Measurements from ENCODE around the gene F2R. TPM values are rescaled to one million over a fixed set of nuclear protein-coding genes. Genes with fewer than 3 reads are reported as not detected.

Gene F2R
- total and polyA plus RNA-seq, 12 donors, result 6.0 to 60.5 (median 26.8) TPM

- peak overlapping the region in 2 of 4 donors; percentile 83 to 93 for H3K4me3 ChIP-seq
- H3K36me3 ChIP-seq (replicated peaks in 1 of 2), result no peaks in the 10 kb centered on the region
- peaks cover 6 to 18% of the 10 kb centered on the region in 2 donors for H3K4me1 ChIP-seq (replicated peaks in 1 of 2)
- no peaks in the 10 kb centered on the region for H3K9me3 ChIP-seq (replicated peaks in 1 of 3)
- TF ChIP-seq CTCF (IDR thresholded peaks at IDR 0.05) (no peak), POLR2A (IDR thresholded peaks at IDR 0.05) (no peak)
- H3K27me3 ChIP-seq, result no peaks in the 10 kb centered on the region
- intact Hi-C loops (cut with DNase I), result no loop called here
- H3K27ac ChIP-seq, result peak overlapping the region in 1 of 5 donors; percentile 61
- 18 to 32% (median 19%) methylated on average over 44 to 52 of the region's 52 CpGs for WGBS, 4 donors
- peak in 3 of 7 donors; percentile 21 to 30 (median 30) for DNase-seq
Observed at GRCh38 chr5:76714751-76715485, 1.0 kb upstream of the F2R start.

GRCh38 chr5:76715486-76715735 is 515 bp upstream of the F2R start:
- 0 to 1% (median 0%) methylated on average over 14 of the region's 14 CpGs for WGBS, 4 donors
- Histone ChIP-seq H3K27me3 (no peaks in the 10 kb centered on the region), H3K9me3 (replicated peaks in 1 of 3) (no peaks in the 10 kb centered on the region), H3K4me1 (replicated peaks in 1 of 2) (peaks cover 6 to 18% of the 10 kb centered on the region in 2 donors), H3K4me3 (peak overlapping the region in 3 of 4 donors; percentile 44 to 93 (median 83)), H3K27ac (peak overlapping the region in 4 of 5 donors; percentile 31 to 86 (median 48)), H3K36me3 (replicated peaks in 1 of 2) (no peaks in the 10 kb centered on the region)
- intact Hi-C loops (cut with DNase I), result no loop called here
- no peak for DNase-seq
- no peak for TF ChIP-seq CTCF (IDR thresholded peaks at IDR 0.05)
- TF ChIP-seq POLR2A (IDR thresholded peaks at IDR 0.05), result no peak

GRCh38 chr5:76716456-76717157 is 681 bp downstream of the F2R start:
- Histone ChIP-seq H3K27ac (peak overlapping the region in 4 of 5 donors; percentile 32 to 86 (median 48)), H3K36me3 (replicated peaks in 1 of 2) (no peaks in the 10 kb centered on the region), H3K4me1 (replicated peaks in 1 of 2) (peaks cover 6 to 22% of the 10 kb centered on the region in 2 donors), H3K27me3 (no peaks in the 10 kb centered on the region), H3K9me3 (replicated peaks in 1 of 3) (no peaks in the 10 kb centered on the region), H3K4me3 (peak overlapping the region; percentile 48 to 93 (median 77))
- 6 to 12% (median 10%) methylated on average over 18 to 29 of the region's 29 CpGs for WGBS, 4 donors
- TF ChIP-seq POLR2A (IDR thresholded peaks at IDR 0.05), result no peak
- no peak for TF ChIP-seq CTCF (IDR thresholded peaks at IDR 0.05)
- intact Hi-C loops (cut with DNase I), result no loop called here
- DNase-seq, result peak in 1 of 7 donors; percentile 35

- Histone ChIP-seq H3K4me3 (peak overlapping the region in 2 of 4 donors; percentile 83 to 93), H3K27ac (peak overlapping the region in 1 of 5 donors; percentile 44), H3K9me3 (replicated peaks in 1 of 3) (no peaks in the 10 kb centered on the region), H3K27me3 (no peaks in the 10 kb centered on the region), H3K36me3 (replicated peaks in 1 of 2) (no peaks in the 10 kb centered on the region), H3K4me1 (replicated peaks in 1 of 2) (peaks cover 6 to 27% of the 10 kb centered on the region in 2 donors)
- no peak for DNase-seq
- intact Hi-C loops (cut with DNase I), result loop anchor here in 1 of 2 donors (2.0 kb wide), 1 partner anchor 53 kb away; no protein-coding TSS in a partner anchor
- TF ChIP-seq CTCF (IDR thresholded peaks at IDR 0.05) (no peak), POLR2A (IDR thresholded peaks at IDR 0.05) (no peak)
- WGBS, 4 donors, result 68 to 79% (median 75%) methylated on average over 11 of the region's 11 CpGs
Observed at GRCh38 chr5:76717222-76718083, 1.5 kb downstream of the F2R start.
